IMR-90 (cell line): ENCODE data around the gene FTO. TPM values are rescaled to one million over a fixed set of nuclear protein-coding genes. Genes with fewer than 3 reads are reported as not detected.

ENCODE experiments used
- microRNA-seq, 2 experiments: library from miRNA; stranded (forward) in 1 of 2; unstranded in 1 of 2; fragments of 10-50 nt in 1 of 2; fragments of <30 nt in 1 of 2; gene quantifications in 1 of 2; microRNA quantifications in 1 of 2; one replicate each; pipeline versions ENCODE3 to v1.1.0; 2013 to 2020; ENCODE audit not compliant: insufficient read depth in 1 of 2, insufficient read length in 1 of 2, unreplicated experiment in 1 of 2
- polyA plus RNA-seq, 3 experiments: library from polyadenylated mRNA; depleted of rRNA; stranded (reverse); fragments of >200 nt; gene quantifications; 2 replicates each; pipeline ENCODE4 v1.2.3, GENCODE V29; 2012; ENCODE audit warnings: low replicate concordance in 1 of 3
- small RNA-seq, 5 experiments: library from RNA; depleted of rRNA; stranded (forward); fragments of <200 nt; gene quantifications; one replicate each; pipeline ENCODE3, GENCODE V24; 2012
- total RNA-seq: library from RNA; depleted of rRNA; stranded (reverse); fragments of >200 nt; gene quantifications from 2 replicates; pipeline ENCODE4 v1.2.3, GENCODE V29; 2012; rRNA removed

FTO gene
- total and polyA plus RNA-seq, 2 of the 4 experiments (the other 2 are of a cell fraction) = 70.3 to 132 TPM

Small RNA genes within 50 kb of the gene (microRNA-seq; reads per million reads assigned to microRNA genes)
- gene AC007347.2 (ENCODE audit: insufficient read depth, insufficient read length) = not detected

Small RNA genes within 50 kb of the gene (small RNA-seq; reads per million reads assigned to genes)
- 0 reads per million in 5 experiments for gene AC007347.2

Other genes with a start within 250 kb of the FTO start
- gene AKTIP, start 200.9 kb upstream of the FTO start, total RNA-seq = 18.9 and 19.9 TPM in 2 replicates
- 14.0 and 17.7 TPM in 2 replicates for gene AKTIP, start 200.9 kb upstream of the FTO start, polyA plus RNA-seq (2012; rRNA removed)
- 10.4 and 18.3 TPM in 2 replicates for gene RPGRIP1L, start 297 bp upstream of the FTO start, total RNA-seq
- 7.0 and 7.3 TPM in 2 replicates for gene RPGRIP1L, start 297 bp upstream of the FTO start, polyA plus RNA-seq (2012; rRNA removed)